ENCODE measurements around the gene FTSJ3.

GRCh38 chr17:63783522-63783921 lies 43.9 kb downstream of the FTSJ3 start:
- TF ChIP-seq CEBPB (IDR thresholded peaks at IDR 0.05): no peak
- no peak for TF ChIP-seq MAX (IDR thresholded peaks at IDR 0.05)
- no peak for TF ChIP-seq REST (IDR thresholded peaks at IDR 0.05; ENCODE audit: low read depth)
- no peak for TF ChIP-seq TEAD4 (IDR thresholded peaks at IDR 0.05)
- no peak for TF ChIP-seq EGR1 (IDR thresholded peaks at IDR 0.05)
- no peak for TF ChIP-seq TAF1 (IDR thresholded peaks at IDR 0.05; ENCODE audit: low read depth)
- no peak for TF ChIP-seq CREB1 (IDR thresholded peaks at IDR 0.05; ENCODE audit: low read depth)
- TF ChIP-seq TCF12 (IDR thresholded peaks at IDR 0.05; ENCODE audit: low read depth): no peak
